PFSK-1 (cell line): ENCODE data around the gene IL1RAP.

Experiments used
- FOXP2 ChIP-seq: optimal IDR thresholded peaks from 2 replicates; pipeline ENCODE3; 2011; ENCODE audit warnings: borderline replicate concordance, control low read depth, inconsistent platforms; ENCODE audit not compliant: insufficient read depth; ENCODE audit errors: extremely low read length, extremely low read depth
- POLR2AphosphoS5 ChIP-seq: IDR thresholded peaks from 2 replicates; pipeline ENCODE4 v1.6.1; 2012; ENCODE audit warnings: low read depth, mild to moderate bottlenecking, control low read depth, low read length, moderate library complexity
- SIN3A ChIP-seq: IDR thresholded peaks from 2 replicates; pipeline ENCODE4 v1.6.1; 2012; ENCODE audit warnings: mild to moderate bottlenecking, low read length, moderate library complexity, borderline replicate concordance; ENCODE audit not compliant: insufficient read depth
- TAF1 ChIP-seq: IDR thresholded peaks from 2 replicates; pipeline ENCODE4 v1.6.1; 2012; ENCODE audit warnings: low read length, control low read depth, borderline replicate concordance; ENCODE audit not compliant: insufficient read depth
- TF ChIP-seq, protein P1 (sequence below), 2 experiments: IDR thresholded peaks; 2 replicates each; pipeline versions ENCODE4 v1.6.1 to v1.8.0; 2011 to 2012; ENCODE audit warnings: low read depth in 2 of 2, low read length in 2 of 2, control low read depth in 1 of 2, inconsistent platforms in 1 of 2, mild to moderate bottlenecking in 1 of 2, moderate library complexity in 1 of 2; ENCODE audit not compliant: insufficient read depth in 1 of 2

Gene IL1RAP

DNA sequence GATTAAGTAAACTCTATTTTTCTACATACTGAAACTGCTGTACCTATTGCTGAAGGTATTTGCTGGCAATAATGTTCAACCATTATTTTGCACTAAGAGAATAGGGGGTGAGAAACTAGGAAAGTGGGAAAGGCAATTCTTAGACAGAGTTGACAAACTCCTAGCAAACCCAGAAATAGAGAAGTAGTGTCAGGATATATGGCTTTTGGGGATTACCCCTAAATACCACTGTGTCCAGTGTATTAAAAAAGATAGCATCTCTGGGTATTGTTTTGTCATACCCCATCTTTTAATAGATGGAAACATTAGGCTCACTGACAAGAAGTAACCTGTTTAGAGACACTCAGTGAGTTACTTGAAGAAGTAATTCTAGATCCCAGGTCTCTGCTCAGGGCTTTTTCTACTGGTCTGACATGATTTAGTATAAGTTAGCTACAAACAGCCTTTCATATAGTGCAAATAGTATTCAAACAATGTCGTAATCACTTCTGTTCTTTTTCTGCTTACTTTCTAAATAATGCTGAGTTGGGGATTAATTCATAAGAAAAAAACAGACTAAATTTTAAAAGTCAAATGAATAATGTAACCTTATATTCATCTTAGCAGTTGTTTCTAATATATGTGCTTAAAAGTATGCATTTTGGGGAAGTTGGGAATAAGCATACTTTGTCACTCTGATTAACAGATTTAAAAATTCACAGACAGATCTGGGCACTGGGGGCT lies 107.2 kb downstream of the IL1RAP start:
- TF ChIP-seq FOXP2 (no peak), POLR2AphosphoS5 (no peak), SIN3A (no peak), TAF1 (no peak)
- TF ChIP-seq, protein P1, sequence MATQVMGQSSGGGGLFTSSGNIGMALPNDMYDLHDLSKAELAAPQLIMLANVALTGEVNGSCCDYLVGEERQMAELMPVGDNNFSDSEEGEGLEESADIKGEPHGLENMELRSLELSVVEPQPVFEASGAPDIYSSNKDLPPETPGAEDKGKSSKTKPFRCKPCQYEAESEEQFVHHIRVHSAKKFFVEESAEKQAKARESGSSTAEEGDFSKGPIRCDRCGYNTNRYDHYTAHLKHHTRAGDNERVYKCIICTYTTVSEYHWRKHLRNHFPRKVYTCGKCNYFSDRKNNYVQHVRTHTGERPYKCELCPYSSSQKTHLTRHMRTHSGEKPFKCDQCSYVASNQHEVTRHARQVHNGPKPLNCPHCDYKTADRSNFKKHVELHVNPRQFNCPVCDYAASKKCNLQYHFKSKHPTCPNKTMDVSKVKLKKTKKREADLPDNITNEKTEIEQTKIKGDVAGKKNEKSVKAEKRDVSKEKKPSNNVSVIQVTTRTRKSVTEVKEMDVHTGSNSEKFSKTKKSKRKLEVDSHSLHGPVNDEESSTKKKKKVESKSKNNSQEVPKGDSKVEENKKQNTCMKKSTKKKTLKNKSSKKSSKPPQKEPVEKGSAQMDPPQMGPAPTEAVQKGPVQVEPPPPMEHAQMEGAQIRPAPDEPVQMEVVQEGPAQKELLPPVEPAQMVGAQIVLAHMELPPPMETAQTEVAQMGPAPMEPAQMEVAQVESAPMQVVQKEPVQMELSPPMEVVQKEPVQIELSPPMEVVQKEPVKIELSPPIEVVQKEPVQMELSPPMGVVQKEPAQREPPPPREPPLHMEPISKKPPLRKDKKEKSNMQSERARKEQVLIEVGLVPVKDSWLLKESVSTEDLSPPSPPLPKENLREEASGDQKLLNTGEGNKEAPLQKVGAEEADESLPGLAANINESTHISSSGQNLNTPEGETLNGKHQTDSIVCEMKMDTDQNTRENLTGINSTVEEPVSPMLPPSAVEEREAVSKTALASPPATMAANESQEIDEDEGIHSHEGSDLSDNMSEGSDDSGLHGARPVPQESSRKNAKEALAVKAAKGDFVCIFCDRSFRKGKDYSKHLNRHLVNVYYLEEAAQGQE (IDR thresholded peaks at IDR 0.05; ENCODE audit: insufficient read depth in 1 of 2, low read depth in 2 of 2, low read length in 2 of 2) = no peak

DNA sequence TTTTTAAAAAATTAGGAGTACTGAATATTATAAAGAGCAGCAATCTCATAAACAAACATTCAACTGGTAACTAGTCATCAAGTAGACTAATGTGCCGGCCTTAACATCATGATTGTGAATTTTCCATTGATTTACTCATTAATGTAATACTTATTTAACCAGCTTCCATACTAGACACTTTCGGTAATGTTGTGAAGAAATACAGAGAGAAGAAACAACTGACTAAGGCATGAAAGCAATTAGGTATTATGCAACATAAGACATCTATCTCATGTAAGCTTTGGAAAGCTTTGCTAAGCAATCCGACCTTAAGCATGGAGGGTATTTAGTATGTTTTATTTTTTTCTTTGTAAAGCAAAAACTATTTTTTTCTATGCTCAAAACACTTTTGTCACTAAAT lies 108.0 kb downstream of the IL1RAP start:
- TF ChIP-seq, protein P1 (IDR thresholded peaks at IDR 0.05; ENCODE audit: insufficient read depth in 1 of 2, low read depth in 2 of 2, low read length in 2 of 2) = no peak
- TF ChIP-seq TAF1 = no peak
- TF ChIP-seq POLR2AphosphoS5 = no peak
- TF ChIP-seq SIN3A = no peak

DNA sequence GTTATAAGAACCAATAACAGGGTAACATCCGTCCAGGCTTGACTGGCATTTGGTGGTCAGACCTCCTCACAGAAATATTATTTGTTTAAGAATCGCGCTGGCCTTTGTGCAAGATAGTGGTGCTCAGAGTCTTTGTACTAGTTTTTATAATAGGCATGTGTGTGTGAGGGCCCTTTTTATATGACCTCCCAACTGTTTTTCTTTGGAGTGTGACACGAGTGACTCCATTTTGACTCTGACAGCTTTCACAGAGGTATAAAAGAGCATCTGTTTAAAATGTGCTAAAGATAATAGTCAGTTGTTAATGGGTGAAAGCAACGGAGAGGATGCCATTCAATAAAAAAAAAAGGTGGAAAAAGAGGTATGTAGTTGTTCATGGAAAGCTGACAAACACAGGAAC lies 110.4 kb downstream of the IL1RAP start:
- no peak for TF ChIP-seq POLR2AphosphoS5
- TF ChIP-seq TAF1 = no peak
- TF ChIP-seq, protein P1 (IDR thresholded peaks at IDR 0.05; ENCODE audit: insufficient read depth in 1 of 2, low read depth in 2 of 2, low read length in 2 of 2) = no peak
- no peak for TF ChIP-seq FOXP2
- no peak for TF ChIP-seq SIN3A

DNA sequence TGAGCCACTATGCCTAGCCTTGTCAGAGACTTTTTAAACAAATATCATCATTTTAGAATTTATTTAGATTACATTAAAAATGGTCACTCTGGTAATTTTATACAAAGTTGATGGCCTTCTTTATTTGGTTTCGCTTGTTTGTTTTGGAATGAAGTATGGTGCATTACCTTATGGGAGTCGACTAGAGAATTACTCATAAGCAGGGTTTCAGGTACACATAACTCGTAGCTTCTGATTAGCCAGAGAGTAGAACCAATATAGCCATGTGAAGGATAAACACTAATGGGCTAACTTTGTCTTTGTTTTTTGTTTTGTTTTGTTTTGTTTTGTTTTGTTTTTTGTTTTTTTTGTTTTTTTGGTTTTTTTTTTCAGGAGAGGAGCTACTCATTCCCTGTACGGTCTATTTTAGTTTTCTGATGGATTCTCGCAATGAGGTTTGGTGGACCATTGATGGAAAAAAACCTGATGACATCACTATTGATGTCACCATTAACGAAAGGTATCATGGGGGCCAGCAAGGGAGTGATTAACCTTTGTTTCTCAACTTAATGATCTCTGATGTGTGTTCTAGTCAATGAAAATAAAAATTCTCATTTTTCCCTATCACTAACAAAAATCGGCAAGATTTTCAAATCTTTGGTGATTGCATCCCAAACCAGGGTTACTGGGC lies 113.2 kb downstream of the IL1RAP start:
- TF ChIP-seq TAF1 (no peak), FOXP2 (no peak), POLR2AphosphoS5 (no peak)

DNA sequence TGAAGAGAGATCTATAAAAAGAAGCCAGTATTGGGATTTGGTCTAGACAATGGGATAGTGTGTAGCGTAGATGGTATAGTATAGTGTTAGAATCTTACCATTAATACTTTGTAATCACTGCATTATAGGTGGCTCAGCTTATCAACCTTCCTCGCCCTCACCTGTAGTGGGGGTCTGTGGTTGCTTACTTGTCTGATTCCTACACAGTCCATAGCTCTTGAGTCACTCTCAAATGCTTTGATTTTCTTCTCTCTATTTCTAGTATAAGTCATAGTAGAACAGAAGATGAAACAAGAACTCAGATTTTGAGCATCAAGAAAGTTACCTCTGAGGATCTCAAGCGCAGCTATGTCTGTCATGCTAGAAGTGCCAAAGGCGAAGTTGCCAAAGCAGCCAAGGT lies 115.2 kb downstream of the IL1RAP start:
- TF ChIP-seq FOXP2 = no peak
- TF ChIP-seq SIN3A = no peak
- no peak for TF ChIP-seq POLR2AphosphoS5
- TF ChIP-seq, protein P1 (IDR thresholded peaks at IDR 0.05; ENCODE audit: insufficient read depth in 1 of 2, low read depth in 2 of 2, low read length in 2 of 2) = no peak
